Frontal cortex (tissue), 4 donors: ENCODE data around the gene MAML3. TPM values are rescaled to one million over a fixed set of nuclear protein-coding genes. Genes with fewer than 3 reads are reported as not detected.

Source experiments
- DNase-seq, 2 donors: peaks; one replicate each; pipeline ENCODE4 v3.0.0; 2012; ENCODE audit warnings: low spot score in 2 of 2
- FAIRE-seq: peaks from 2 replicates; lab custom pipeline; 2012; peaks lifted over from hg19 to GRCh38; lab: Jason Lieb, UNC
- total RNA-seq: library from RNA; depleted of rRNA; stranded (reverse); fragments of >200 nt; gene quantifications from one replicate; pipeline ENCODE4 v1.2.3, GENCODE V29; 2014
- donor health status: control.
- donor health status: control.
- donor health status: control.

MAML3 gene
- total RNA-seq, 1 donor from 2014 or later = 7.7 TPM

DNA sequence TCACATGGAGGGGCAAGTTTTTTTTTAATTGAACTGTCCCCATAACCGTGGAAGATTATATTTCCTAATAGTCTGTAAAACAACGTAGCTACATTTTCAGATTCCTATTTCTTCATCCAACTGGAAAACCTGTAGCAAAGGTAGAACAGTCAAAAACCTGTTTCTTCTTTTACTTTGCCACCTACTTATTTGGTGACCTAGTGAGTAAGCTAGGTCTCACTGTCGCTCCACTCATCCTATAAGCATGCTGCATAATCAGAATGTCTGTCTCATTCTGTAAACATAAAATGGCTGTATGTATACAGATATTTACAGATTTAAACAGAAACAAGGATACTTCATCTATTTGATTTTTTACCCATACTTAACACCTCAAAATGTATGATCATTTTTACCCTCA, 20.4 kb downstream of the MAML3 start:
- DNase-seq (no peak), FAIRE-seq (no peak)

- no peak for FAIRE-seq
- no peak for DNase-seq
Observed at GRCh38 chr4:140131675-140132229, 22.2 kb downstream of the MAML3 start.

DNA sequence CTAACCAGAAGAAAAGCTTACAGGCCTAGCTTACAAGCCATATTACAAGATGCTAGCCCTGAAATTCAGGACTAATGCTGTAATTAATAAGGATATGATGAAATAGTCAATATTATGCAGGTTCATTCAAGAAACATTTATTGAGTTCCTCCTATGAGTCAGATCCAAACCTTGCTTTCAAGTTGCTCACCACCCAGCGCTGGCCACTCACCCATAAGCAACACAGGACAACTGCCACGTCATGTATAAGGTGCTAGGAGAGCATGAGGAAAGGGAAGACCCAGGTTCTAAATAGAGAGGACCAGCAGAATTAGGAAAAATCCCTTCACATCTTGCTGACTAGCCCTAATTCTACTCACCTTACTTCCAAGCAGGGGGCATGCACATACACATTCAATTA, 23.3 kb downstream of the MAML3 start:
- DNase-seq = no peak
- FAIRE-seq = no peak

GRCh38 chr4:140127422-140127821, 26.6 kb downstream of the MAML3 start:
- no peak for FAIRE-seq
- DNase-seq = no peak

- FAIRE-seq = no peak
- no peak for DNase-seq
Observed at GRCh38 chr4:140126261-140126660, 27.7 kb downstream of the MAML3 start.

- FAIRE-seq (no peak), DNase-seq (no peak)
Observed at GRCh38 chr4:140125374-140125773, 28.6 kb downstream of the MAML3 start.

DNA sequence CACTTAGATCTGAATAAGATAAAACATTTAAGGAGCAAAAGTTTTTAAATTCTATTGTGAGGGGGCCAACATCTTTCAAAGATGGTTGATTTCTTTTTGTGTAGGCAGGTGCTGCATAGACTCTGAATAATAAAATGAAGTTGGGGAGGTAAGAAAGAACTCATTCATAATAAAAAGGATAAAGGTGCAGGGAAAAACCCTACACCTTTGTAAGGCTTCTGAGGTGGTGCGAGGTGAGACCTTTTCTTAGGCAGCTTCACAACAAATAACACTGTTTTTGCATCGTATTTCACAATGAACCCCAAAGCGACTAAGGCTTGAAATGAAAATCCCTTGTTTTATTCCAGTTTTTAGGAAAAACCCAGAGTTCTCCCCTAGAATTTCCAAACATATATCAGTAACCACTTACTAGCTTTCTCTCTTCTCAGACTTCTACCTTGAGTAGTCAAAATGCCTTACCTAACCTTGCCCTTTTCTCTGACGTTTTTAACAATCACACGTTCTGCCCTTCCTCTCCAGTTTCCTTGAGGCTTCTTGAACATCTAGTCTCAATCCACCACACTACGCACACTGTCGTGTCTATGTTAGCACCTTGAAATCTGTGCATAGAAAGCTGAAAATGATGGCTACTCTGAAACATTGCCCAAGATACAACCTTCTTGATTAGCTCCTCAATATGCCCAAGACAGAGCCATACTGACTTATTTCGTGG, 30.2 kb downstream of the MAML3 start:
- DNase-seq (no peak), FAIRE-seq (no peak)

GRCh38 chr4:140122891-140123290, 31.1 kb downstream of the MAML3 start:
- no peak for FAIRE-seq

GRCh38 chr4:140121646-140122045, 32.3 kb downstream of the MAML3 start:
- DNase-seq (no peak), FAIRE-seq (no peak)

More at GRCh38 chr4:140122891-140123290, 31.1 kb downstream of the MAML3 start:
- no peak for DNase-seq

- FAIRE-seq (no peak), DNase-seq (no peak)
Observed at GRCh38 chr4:140118931-140119640, 34.9 kb downstream of the MAML3 start.

DNA sequence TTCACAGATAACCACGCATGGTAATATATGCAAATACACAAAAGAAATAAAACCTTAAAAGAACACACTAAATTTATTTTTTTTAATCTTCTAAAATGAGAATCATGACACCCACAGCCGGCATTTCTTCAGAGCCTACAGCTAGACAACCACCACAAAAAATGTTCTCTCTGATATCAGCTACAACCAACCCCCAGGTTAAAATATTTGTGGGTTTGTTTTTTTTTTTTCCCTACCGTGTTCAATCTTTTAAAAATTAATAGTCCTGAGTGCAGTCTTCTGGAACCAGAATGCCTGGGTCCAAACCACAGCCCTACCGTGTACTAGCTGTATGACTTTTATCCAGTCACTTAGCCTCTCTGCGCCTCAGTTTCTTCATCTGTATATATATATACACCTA, 36.0 kb downstream of the MAML3 start:
- no peak for DNase-seq
- no peak for FAIRE-seq

- DNase-seq = no peak
- no peak for FAIRE-seq
Observed at GRCh38 chr4:140116442-140117104, 37.4 kb downstream of the MAML3 start.

- no peak for FAIRE-seq
Observed at GRCh38 chr4:140115140-140115539, 38.8 kb downstream of the MAML3 start.

DNA sequence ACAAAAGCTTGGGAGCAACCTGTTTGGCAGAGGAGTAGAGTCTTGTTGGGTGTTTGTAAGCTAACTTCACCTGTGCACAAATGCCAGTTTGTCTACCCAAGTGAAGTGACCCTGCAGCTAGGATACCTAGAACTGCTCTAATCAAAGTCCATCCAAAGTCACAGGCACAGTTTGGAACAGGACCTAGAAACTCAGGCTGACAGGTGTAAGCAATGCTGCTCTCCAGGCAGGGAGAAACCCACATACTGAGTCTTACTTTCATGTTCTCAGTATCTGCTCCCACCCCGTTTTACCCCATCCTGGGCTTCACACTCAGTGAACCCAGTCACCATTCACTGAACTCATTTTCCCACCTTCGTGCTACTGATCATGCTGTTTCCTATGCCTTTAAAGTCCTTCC, 40.3 kb downstream of the MAML3 start:
- no peak for DNase-seq
- FAIRE-seq = no peak

More at GRCh38 chr4:140115140-140115539, 38.8 kb downstream of the MAML3 start:
- no peak for DNase-seq

DNA sequence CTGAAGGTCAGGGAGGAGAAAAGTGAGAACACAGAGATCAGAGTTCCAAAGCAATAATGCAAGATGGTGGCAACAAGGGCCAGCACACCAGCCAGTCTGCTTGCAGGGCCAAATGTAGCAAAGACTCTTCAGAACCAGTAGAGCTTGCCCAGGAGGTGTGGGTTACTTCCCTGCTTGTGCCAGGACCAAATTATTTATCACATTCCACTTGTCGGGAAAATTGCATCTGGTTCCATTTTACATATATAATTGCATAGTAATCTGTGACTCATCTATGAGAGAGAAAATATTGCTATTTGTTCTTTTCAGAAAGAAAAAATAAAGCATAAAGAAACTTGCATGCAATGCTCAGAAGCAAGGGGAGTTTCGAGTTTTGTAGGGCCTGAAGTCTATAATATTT, 41.4 kb downstream of the MAML3 start:
- FAIRE-seq (no peak), DNase-seq (no peak)

DNA sequence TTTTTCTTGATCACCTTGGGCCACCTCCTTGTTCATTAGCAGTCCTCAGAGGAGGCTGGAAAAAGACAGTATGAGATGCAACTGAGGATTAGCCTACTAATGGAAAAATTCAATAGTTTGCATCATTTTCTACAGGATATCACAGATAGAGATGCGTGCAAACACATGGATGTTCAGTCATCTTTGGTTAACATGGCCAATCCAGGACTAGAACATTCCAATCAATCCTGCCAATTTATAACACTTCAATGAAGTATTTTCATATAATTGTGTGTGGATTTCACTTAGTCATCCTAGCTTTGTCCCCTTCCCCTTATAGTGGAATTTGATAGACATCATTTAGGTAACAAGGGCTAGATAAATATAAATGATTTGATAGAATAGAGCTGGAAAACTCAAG, 42.7 kb downstream of the MAML3 start:
- DNase-seq (no peak), FAIRE-seq (no peak)

DNA sequence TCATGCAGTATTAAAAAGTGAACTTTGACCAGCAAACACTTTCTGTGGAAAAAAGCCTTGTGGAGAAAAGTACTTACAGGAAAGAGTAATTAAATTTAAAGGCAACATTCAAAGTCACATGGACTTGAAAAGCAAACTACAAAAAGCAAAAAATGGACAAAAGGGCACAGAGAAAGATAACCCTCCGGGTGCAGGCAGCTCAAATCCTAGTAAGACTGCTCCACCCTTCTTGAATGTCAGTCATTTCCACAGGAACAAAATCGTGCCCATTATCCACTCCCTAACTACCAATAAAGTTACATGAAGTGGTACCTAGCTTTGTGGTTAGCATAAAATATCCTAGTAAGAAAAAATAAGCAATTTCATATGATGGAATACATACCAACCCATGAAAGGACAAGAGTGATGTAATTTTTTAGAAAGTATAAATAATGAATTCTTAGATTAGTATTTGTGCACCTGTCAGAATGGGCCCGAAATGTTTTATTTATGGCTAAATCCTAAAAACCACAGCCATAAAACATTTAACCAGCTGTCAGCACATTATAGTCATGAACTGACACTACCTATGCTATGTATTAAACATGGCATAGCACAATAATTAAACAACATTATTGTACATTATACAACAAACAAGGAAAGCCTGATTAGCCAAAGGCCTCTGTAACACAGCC, 43.3 kb downstream of the MAML3 start:
- DNase-seq (no peak), FAIRE-seq (no peak)

GRCh38 chr4:140109737-140110136, 44.2 kb downstream of the MAML3 start:
- FAIRE-seq (no peak), DNase-seq (no peak)

- FAIRE-seq (no peak), DNase-seq (no peak)
Observed at GRCh38 chr4:140109292-140109691, 44.7 kb downstream of the MAML3 start.

GRCh38 chr4:140108713-140109230, 45.2 kb downstream of the MAML3 start:
- FAIRE-seq (no peak), DNase-seq (no peak)
